ENCODE results near the gene PRRC2B. TPM values are rescaled to one million over a fixed set of nuclear protein-coding genes. Genes with fewer than 3 reads are reported as not detected.

PRRC2B gene
- total and polyA plus RNA-seq, 2 of the 8 experiments (the other 6 are each of a cell fraction or from before 2014, with no cell fraction given), result 37.3 to 249 TPM

- Histone ChIP-seq H3K4me3 (ENCODE audit: extremely low read depth in 1 of 4, insufficient read depth in 2 of 4, low read depth in 3 of 4, low read length in 4 of 4) (no peak overlapping the region), H3K9me3 (ENCODE audit: insufficient read depth in 2 of 2, low read depth in 1 of 2, low read length in 1 of 2) (no peaks in the 10 kb centered on the region), H2BK20ac (ENCODE audit: low read length) (no peak overlapping the region), H3K56ac (replicated peaks; ENCODE audit: insufficient read length, low read depth, low read length) (no peak overlapping the region), H3K27ac (ENCODE audit: low read depth, low read length) (no peak overlapping the region), H3K14ac (ENCODE audit: insufficient read length) (no peak overlapping the region), H4K91ac (replicated peaks; ENCODE audit: insufficient read length, low read length) (no peak overlapping the region), H2BK12ac (ENCODE audit: low read depth, low read length) (no peak overlapping the region), H3K4ac (replicated peaks; ENCODE audit: insufficient read length, low read depth, low read length) (no peak overlapping the region), H3K27me3 (replicated peaks in 1 of 4; ENCODE audit: control insufficient read depth in 3 of 4, extremely low read depth in 1 of 4, insufficient read depth in 3 of 4, low read length in 3 of 4) (no peaks in the 10 kb centered on the region), H2BK5ac (ENCODE audit: low read depth, low read length) (no peak overlapping the region), H3K79me2 (ENCODE audit: control insufficient read depth in 1 of 2, insufficient read depth in 2 of 2, low read length in 2 of 2) (peaks cover 0 to 41% of the 10 kb centered on the region in 2 experiments; a peak in 3 of 4 replicates), H3K9ac (replicated peaks in 1 of 4; ENCODE audit: extremely low read depth in 1 of 4, low read depth in 3 of 4, low read length in 3 of 4) (no peak overlapping the region), H3K23ac (ENCODE audit: insufficient read length) (no peak overlapping the region), H2AFZ (ENCODE audit: low read length) (no peak overlapping the region), H3K79me1 (ENCODE audit: low read depth, low read length) (peaks cover 15% of the 10 kb centered on the region), H3K18ac (ENCODE audit: extremely low read depth, low read length) (no peak overlapping the region), H3K36me3 (ENCODE audit: control insufficient read depth in 2 of 4, insufficient read depth in 4 of 4, low read length in 3 of 4) (peaks cover 45 to 91% (median 73%) of the 10 kb centered on the region in 4 experiments), H2AK5ac (ENCODE audit: low read depth, low read length) (no peak overlapping the region), H3K23me2 (ENCODE audit: low read depth, low read length) (no peaks in the 10 kb centered on the region), H3K4me2 (ENCODE audit: insufficient read depth in 1 of 2, low read depth in 2 of 2, low read length in 2 of 2) (no peak overlapping the region), H4K5ac (ENCODE audit: insufficient read length, low read depth, low read length) (no peak overlapping the region), H2BK120ac (replicated peaks; ENCODE audit: low read depth, low read length) (no peak overlapping the region), H4K8ac (ENCODE audit: extremely low read depth, insufficient read depth, low read length) (no peak overlapping the region), H2BK15ac (ENCODE audit: low read length) (no peak overlapping the region), H4K20me1 (replicated peaks in 1 of 2; ENCODE audit: control insufficient read depth in 1 of 2, insufficient read depth in 2 of 2, low read length in 2 of 2) (peaks cover 10 to 25% of the 10 kb centered on the region in 2 experiments), H3K4me1 (replicated peaks in 1 of 4; ENCODE audit: control insufficient read depth in 3 of 4, insufficient read depth in 4 of 4, low read length in 3 of 4) (no peaks in the 10 kb centered on the region)
- ChIA-PET CTCF (ENCODE audit: partially characterized antibody) (interaction anchor here (1.9 kb wide), 1 partner anchor 12 kb away, joined by 7 read pairs; no protein-coding TSS in a partner anchor), POLR2A (ENCODE audit: partially characterized antibody) (interaction anchor here (0.9 to 1.0 kb wide), 2 partner anchors 20 to 31 kb away, joined by 3 read pairs; no protein-coding TSS in a partner anchor)
- no peak for TF ChIP-seq E2F6 (IDR thresholded peaks at IDR 0.05)
- no peak for TF ChIP-seq RAD21 (IDR thresholded peaks at IDR 0.05 in 1 of 2, conservative IDR thresholded peaks at IDR 0.05 in 1 of 2; ENCODE audit: low read depth in 2 of 2, low read length in 2 of 2)
- no peak for TF ChIP-seq HDAC2 (IDR thresholded peaks at IDR 0.05; ENCODE audit: borderline replicate concordance in 1 of 2, low read depth in 2 of 2, low read length in 2 of 2)
- FAIRE-seq (no peak), DNase-seq (ENCODE audit: low read depth in 1 of 2, low spot score in 2 of 2) (no peak)
- WGBS, 2 experiments (ENCODE audit: extremely low coverage in 1 of 2, insufficient coverage in 1 of 2, insufficient read length in 1 of 2, insufficient replicate concordance in 2 of 2, low coverage in 1 of 2, low lambda C conversion rate in 2 of 2, missing lambda C conversion rate in 1 of 2), result 99% methylated on average over 6 of the region's 6 CpGs; no CpG with 5 or more reads in 1 of the 2 experiments
Measured at GRCh38 chr9:131465401-131465800, 71.5 kb downstream of the PRRC2B start.

All from H1 (cell line).